GM21447 (cell line): ENCODE results near the gene BANF1.

Source experiments
- ATAC-seq: cut with Tn5 transposase; IDR thresholded peaks from one replicate; pipeline ENCODE4 v1.9.1; 2021; ENCODE audit not compliant: unreplicated experiment

BANF1 gene

GRCh38 chr11:66001942-66002647 lies at the start of gene BANF1, which contains the start of gene EIF1AD:
BANF1 (plus strand) TSS chr11:66002503; CDS start chr11:66003251, 748 bp downstream.
EIF1AD (minus strand) TSS chr11:66002157; CDS start chr11:66000389, 1,768 bp downstream.
- peak; percentile 78 for ATAC-seq

- ATAC-seq, result no peak
Measured at GRCh38 chr11:65953471-65953870, 48.8 kb upstream of the BANF1 start.

- no peak for ATAC-seq
Measured at GRCh38 chr11:65954771-65955170, 47.5 kb upstream of the BANF1 start.

GRCh38 chr11:65958291-65958690 lies 44.0 kb upstream of the BANF1 start:
- ATAC-seq, result no peak

- no peak for ATAC-seq
Measured at GRCh38 chr11:65958774-65959420, 43.4 kb upstream of the BANF1 start.

- no peak for ATAC-seq
Measured at GRCh38 chr11:65960824-65961266, 41.5 kb upstream of the BANF1 start.

- ATAC-seq, result peak; percentile 72
Measured at GRCh38 chr11:65961267-65962140, 40.8 kb upstream of the BANF1 start, which contains the start of gene SART1. SART1 (plus strand) TSS chr11:65961734; CDS start chr11:65961781, 47 bp downstream.

- ATAC-seq, result peak; percentile 3
Measured at GRCh38 chr11:65962141-65962564, 40.1 kb upstream of the BANF1 start.

- ATAC-seq, result no peak
Measured at GRCh38 chr11:65964906-65965305, 37.4 kb upstream of the BANF1 start.

- no peak for ATAC-seq
Measured at GRCh38 chr11:65965986-65966762, 36.1 kb upstream of the BANF1 start.

- no peak for ATAC-seq
Measured at GRCh38 chr11:65967329-65967934, 34.9 kb upstream of the BANF1 start.

- no peak for ATAC-seq
Measured at GRCh38 chr11:65968600-65969482, 33.5 kb upstream of the BANF1 start.

GRCh38 chr11:65972116-65972515 lies 30.2 kb upstream of the BANF1 start:
- no peak for ATAC-seq

GRCh38 chr11:65973439-65974110 lies 28.7 kb upstream of the BANF1 start:
- ATAC-seq, result no peak

- no peak for ATAC-seq
Measured at GRCh38 chr11:65975771-65976170, 26.5 kb upstream of the BANF1 start.

- ATAC-seq, result no peak
Measured at GRCh38 chr11:65976216-65977176, 25.8 kb upstream of the BANF1 start.

- no peak for ATAC-seq
Measured at GRCh38 chr11:65977621-65978390, 24.5 kb upstream of the BANF1 start.
